GM13976 (cell line): ENCODE measurements around the gene TMEM184B.

Source experiments
- DNase-seq: peaks from one replicate; pipeline ENCODE4 v3.0.0; 2012; ENCODE audit warnings: low spot score
- CTCF ChIP-seq: IDR thresholded peaks from 2 replicates; pipeline ENCODE4 v1.5.1; 2012; ENCODE audit warnings: borderline replicate concordance, mild to moderate bottlenecking; ENCODE audit not compliant: insufficient read depth; ENCODE audit errors: extremely low read depth, missing control alignments, control extremely low read depth
- in situ Hi-C: fragments of 300-500 bp; cut with MboI; formaldehyde crosslinking; loops from one replicate; pipeline ENCODE4 v1.12.0; 2022; ENCODE audit warnings: low sequenced_read_pairs, mixed read lengths, inconsistent platforms; ENCODE audit not compliant: unreplicated experiment

Gene TMEM184B

DNA sequence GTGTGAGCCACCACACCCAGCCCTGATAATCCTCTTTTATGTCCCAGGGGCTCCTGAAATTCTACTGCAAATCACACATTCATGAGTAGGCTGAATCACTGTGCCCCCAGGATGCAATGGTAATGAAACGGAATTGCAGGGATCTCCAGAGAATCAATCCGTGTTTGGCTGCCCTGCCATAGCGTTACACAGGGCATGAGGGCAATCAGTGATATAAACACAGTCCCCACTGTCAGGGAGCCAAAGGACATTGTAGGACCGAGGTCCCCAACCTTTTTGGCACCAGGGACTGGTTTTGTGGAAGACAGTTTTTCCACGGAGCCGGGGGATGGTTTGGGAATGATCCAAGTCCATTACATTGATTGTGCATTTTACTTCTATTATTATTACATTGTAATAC, 82.2 kb downstream of the TMEM184B start:
- no peak for TF ChIP-seq CTCF
- no peak for DNase-seq
- in situ Hi-C loops, result no loop called here

DNA sequence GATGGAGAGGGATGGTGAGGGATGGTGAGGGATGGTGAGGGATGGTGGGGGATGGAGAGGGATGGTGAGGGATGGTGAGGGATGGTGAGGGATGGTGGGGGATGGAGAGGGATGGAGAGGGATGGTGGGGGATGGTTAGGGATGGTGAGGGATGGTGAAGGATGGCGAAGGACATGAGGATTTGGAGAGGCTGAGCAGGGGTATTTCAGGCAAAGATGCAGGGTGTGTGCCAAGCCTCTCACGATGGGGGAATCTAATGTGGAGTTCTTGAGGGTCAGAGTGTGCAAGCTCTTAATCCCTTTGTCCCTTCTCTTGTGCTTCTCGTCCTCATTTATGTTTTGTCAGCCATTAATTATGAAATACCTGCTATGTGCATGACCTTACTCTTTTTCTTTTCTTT, 83.7 kb downstream of the TMEM184B start:
- no peak for DNase-seq
- TF ChIP-seq CTCF, result no peak
- in situ Hi-C loops, result no loop called here

DNA sequence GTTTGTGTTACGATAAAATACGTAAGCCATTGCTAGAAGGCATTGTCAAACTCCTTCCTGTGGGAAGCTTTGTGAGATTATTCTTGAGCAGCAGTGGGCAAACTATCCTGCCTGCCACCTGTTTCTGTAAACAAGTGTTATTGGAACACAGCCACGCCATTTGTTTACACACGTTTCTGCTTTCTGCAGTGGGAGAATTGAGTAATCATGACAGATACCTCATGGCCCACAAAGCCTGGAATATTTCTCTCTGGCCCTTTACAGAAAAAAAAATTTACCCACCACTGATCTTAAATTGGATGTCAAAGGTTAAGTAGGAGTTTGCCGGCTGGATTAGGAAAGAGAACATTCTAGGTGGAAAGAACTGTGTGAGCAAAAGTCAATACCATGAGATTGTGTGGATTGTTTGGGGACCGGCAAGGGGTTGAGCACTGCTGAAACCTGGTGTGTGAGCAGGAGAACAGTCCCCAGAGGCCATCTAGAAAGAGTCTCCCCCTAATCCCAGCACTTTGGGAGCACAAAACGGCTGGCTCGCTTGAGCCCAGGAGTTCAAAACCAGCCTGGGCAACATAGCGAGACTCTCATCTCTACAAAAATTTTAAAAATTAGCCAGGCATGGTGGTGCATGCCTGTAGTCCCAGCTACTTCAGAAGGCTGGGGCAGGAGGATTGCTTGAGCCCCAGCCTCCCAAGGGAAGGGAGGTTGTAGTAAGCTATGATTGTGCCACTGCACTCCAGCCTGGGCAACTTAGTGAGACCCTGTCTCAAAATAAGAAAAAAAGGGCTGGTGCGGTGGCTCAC, 85.2 kb downstream of the TMEM184B start:
- in situ Hi-C loops, result no loop called here
- TF ChIP-seq CTCF, result no peak
- no peak for DNase-seq

- in situ Hi-C loops, result no loop called here
- no peak for DNase-seq
- TF ChIP-seq CTCF, result no peak
Observed at GRCh38 chr22:38186429-38186828, 86.4 kb downstream of the TMEM184B start.

DNA sequence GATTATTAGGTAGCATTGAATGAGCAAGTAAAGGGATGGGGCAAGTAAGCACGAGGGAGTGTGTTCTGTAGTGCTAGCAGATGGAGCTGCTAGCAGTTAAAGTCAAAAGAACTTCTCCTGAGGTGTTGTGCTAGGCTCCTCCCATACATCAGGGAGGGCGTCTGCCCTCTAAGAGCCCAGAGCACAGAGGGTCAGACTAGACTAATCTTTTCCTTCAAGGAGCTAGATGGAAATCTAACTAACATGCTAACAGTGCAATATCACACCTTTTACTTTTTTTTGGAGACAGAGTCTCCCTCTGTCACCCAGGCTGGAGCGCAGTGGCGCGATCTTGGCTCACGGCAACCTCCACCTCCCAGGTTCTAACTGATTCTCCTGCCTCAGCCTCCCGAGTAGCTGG, 88.0 kb downstream of the TMEM184B start:
- in situ Hi-C loops, result no loop called here
- DNase-seq, result no peak
- no peak for TF ChIP-seq CTCF

- peak; percentile 98 for DNase-seq
- in situ Hi-C loops, result no loop called here
- no peak for TF ChIP-seq CTCF
Observed at GRCh38 chr22:38181453-38182200, 91.2 kb downstream of the TMEM184B start, which contains the start of gene PLA2G6. Gene PLA2G6 (minus strand): TSS chr22:38181830. CDS start chr22:38169426, 12,404 bp downstream.
